CD4-positive, alpha-beta T cell treated with Interleukin-4 for 4 hours (primary cell): ENCODE results near the gene PRDM15.
"Not testable (repeated sequence)": the region's sequence is repeated elsewhere in the genome, so short reads cannot be mapped to it uniquely, and the experiment has no call there.

Experiments used
- DNase-seq: peaks from one replicate; pipeline ENCODE4 v3.0.0-alpha.2; 2020

The PRDM15 gene

DNA sequence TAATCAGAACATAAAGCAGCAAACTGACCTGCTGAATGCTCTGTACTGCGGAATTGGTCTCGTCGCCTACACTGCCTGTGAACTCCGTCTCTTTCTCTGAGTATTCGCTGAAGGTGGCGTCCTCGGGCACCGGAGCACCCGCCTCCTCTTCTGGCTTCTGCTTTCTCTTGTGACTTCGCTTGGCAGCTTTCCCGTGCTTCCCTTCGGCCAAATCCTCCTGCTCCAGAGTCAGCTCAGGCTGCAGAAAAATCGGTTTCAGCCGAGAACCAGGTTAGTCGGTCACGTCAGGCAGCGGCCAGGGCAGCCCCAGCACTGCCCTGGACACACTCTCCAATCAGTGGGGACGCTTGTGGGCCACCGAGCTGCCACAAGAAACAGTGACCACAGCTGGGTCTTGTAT lies 76.5 kb downstream of the PRDM15 start:
- no peak for DNase-seq

DNA sequence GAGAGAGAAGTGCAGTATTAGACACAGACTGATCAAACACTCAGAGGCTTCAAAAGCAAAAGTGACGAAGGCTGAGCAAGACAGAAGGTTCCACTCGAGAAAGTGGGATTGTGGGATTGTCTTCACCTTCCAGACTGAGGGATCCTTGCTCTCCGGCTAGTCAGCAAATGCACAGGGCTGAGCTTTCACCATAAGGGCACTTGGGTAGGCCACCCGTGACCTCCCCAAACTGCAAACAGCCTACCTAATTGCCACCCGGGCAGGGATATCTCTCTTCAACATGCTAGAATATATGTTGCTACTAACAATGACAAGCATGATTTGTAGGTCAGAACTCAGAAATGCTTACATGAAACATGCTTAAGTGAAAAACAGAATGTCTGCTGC lies 77.0 kb downstream of the PRDM15 start:
- DNase-seq: no peak

DNA sequence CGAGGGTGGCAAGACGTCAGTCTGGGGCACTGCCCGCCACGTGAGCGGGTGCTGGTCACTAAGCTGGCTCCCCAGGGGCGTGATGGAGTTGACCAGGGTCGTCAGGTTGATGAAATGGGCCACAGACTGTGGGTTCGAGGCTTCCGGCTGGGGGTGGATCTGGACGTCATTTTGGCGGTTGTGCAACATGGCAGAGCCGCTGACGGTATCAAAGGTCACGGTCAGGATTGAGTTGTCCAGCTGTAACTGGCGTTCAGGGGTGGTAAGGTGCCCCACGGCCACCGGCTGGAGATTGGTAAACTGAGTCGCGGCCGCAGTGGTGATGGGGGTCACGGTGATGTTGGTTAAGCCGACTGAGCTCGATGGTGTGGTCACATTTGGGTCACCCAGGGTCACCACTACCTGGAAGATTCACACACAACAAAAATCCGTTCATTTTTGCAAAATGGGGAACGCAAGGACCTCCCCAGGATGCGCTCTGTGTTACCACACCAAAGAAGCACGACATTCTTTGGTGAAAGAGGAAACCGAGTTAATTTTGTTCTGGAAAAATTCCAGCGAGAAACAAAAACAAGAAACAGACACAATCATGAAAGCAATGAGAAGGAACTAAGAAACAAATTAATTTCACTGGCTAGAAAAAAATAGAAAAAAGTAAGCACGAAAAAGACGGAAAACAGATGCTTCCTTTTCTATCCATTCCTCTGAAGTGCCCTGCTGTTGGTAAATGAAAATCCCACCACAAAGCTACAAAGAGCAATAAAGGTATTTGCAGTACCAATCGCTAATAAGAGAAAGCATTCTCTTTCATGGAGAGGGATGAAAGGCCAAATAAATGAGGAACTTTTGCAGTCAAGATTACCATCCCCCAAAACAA lies 77.6 kb downstream of the PRDM15 start:
- no peak for DNase-seq

DNA sequence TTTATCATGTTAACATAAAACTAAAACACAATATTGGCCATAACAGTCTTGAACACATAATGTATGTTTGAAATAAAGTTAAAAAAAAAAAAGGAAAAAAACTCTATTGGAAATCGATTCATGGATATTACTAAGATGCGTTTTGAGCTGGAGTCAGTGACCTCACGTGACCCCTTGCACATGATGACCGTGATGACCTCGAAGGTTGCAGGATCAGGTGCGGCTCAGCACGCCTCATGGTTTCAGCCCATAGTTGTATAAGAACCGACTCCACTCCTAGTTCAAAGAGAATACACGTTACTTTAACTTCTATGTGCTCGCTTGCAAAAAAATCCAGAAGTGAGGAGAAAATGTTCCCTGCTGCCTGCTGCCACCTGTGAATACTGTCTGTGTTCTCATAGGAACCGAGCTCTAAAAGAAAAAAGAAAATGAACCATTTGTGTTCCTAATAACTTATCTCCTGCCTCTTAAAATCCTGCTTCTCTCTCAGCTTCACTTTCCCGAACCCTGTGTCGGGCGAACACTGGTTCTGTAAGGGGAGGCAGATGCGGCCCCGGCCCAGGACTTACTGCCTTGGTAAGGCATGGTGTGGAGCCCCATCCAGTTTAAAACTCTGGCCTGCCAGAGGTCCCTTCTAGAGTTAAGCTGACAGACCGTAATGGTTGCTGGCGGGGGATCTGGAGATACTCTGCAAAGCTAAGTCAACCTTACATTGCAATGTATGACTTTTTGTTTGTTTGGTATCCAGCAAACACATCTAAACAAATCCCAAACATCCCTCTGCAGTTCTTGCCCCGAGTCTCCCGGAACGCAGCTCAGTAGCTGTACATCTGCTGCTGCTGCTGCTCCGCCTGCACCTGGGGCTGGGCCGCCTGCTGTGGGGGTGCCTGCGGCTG lies 78.5 kb downstream of the PRDM15 start:
- DNase-seq: no peak

DNA sequence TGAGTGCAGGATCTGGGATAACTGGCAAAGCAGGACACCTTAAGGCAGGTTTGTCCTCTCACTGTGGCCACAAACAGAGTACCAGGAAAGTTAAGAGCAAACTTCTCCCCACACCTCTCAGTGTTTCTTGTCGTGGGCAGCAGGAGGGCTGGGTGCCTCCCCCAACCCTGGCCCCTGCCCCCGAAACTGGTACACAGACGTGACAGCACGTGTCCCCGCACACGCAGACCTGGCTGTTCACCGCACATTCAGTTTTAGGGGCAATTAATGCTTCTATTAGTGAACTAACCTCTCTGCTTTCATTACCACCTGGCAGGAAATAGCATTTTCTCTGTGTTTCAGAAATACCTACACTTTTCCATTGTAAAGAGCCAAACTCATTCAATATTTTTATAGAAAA lies 79.4 kb downstream of the PRDM15 start:
- no peak for DNase-seq

DNA sequence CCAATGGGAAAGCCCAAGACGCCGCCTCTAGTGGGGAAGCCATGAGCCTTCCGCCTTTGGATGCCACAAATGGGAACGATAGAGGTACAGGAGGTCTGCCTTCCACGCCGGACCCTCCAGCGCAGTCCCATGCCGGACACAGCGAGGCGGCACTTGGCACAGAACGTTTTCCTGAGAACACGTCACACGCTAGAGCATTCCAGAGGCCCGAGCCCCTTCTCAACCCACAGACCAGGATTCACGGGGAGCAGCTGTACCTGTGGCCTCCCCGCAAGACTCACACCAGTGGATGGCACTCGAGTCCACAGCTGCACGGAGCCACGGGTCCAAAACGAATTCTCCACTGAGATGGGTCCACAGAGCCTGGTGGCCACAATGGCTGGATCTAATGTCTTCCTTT lies 80.8 kb downstream of the PRDM15 start:
- no peak for DNase-seq

DNA sequence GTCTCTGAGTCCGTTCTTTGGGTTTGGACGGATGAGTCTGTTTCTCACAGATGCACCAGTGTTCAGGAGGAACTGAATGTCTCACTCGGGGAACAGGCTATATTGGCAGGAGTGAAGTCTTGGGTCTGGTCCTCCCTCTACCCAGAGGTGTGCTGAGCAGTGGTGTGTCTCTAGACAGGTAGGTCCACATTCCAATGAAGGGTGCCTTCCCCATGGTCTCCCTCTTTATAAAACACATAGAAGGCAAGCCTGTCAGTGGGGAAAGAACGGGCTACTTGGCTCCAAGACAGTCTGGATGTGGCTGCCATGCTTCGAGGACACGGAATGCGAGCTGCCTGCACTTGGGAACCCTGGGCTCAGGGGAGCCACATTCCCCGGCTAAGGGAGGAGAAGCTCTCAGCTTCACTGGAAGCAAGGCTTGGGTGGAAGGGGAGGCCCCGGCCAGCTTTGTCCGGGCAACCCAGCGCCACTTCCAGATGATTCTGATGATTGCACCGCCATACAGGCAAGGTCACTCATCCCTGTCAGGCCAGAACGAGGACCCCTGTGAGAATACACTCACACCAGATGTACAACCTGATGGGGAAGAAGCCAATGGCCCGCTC lies 82.6 kb downstream of the PRDM15 start:
- no peak for DNase-seq

DNA sequence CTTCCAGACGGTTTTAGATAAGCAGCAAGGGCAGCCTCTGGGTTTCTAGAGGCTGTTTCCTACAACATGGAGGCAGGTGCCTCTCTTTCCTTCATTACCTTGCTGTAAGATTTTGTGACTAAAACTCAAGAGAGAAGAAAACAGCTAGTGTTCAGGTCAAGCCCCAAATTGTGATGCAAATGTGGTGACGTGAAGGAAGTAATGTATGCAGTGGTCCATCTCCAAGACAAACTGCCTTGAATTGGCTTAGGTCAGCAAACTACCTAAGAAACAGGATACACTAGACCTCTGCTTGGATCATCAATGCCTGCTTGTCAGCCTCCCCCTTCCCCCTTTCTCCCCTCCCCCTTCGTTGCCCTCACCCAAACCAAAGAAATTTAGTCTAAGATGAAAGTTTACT lies 83.4 kb downstream of the PRDM15 start:
- no peak for DNase-seq

DNA sequence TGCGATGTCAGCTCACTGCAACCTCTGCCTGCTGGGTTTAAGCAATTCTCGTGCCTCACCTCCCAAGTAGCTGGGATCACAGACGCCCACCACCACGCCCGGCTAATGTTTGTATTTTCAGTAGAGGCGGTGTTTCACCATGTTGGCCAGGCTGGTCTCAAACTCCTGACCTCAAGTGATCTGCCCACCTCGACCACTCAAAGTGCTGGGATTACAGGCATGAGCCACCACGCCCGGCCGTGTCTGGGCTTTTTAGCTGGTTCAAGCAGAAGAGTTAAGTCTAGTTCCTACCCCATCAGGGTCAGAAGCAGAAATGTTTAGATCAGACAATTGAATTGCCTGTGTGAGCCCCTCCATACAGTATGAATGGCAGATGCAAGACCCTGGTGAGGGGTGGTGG lies 84.5 kb downstream of the PRDM15 start:
- no peak for DNase-seq

DNA sequence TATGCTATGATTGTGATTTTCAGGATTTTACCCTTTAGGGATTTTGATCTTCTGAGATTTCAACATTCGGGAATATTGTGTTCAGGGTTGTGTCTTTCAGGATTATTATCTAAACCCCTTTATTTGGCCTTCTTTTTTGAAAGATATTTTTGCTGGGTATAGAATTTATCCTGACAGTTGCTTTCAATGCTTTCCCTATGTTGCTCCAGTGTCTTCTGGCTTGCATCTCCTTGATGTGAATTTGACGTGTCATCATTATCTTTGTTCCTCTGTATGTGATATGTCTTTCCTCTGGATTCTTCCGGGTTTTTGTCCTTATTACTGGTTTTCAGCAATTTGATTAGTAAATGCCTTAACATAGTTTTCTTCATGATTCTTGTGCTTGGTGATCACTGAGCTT lies 86.4 kb downstream of the PRDM15 start:
- DNase-seq: no peak

DNA sequence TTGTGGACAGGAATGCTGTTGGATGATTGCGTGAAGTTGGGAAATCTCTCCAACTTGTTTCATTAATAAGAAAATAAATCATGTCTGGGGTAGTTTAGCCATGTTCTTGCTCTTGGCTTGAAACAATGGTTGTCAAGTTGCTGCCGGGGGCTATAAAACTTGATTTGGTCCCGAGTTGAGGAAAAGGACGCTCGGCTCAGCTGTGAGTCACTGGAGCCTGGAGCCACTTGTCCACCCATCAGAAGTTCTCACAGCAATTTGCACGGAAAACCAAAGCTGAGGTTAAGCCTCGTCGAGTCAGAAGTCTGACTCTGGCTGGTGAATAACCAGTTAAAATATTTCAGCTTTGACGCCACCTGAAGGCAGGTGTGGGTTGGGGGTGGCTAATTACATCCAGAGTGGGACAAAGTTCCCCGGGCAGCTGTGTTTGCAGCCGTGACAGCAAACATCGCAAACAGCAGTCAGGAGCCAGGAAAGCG lies 92.6 kb downstream of the PRDM15 start:
- DNase-seq: no peak

DNA sequence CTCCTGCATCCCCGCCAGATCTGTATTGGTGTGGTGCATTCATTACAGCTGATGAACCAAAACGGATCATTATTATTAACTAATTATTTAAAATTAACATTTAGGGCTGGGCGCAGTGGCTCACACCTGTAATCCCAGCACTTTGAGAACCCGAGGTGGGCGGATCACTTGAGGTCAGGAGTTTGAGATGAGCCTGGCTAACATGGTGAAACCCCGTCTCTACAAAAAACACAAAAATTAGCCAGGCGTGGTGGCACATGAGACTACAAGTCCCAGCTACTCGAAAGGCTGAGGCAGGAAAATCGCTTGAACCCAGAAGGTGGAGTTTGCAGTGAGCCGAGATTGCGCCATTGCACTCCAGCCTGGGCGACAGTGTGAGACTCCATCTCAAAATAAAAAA lies 93.9 kb downstream of the PRDM15 start:
- DNase-seq: not testable (repeated sequence)

DNA sequence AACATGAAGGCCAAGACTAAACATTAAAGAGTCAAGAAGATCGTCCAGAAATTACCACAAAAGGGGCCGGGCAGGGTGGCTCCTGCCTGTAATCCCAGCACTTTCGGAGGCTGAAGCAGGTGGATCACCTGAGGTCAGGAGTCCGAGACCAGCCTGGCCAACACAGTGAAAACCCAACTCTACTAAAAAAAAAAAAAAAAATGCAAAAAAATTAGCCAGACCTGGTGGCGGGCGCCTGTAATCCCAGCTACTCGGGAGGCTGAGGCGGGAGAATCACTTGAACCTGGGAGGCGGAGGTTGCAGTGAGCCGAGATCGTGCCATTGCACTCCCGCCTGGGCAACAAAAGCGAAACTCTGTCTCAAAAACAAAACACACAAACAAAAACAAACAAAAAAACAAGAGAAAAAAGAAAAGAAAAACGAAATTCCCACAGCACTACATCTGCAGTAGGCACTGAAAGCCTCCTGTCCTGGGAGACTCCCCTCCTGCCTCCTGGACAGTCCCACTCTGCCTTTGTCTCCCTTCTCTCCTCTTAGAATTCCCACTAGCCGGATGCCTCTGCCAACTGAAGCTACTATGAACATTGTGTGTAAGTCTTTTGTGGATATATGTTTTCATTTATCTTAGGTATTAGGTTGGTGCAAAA lies 94.6 kb downstream of the PRDM15 start:
- no peak for DNase-seq

DNA sequence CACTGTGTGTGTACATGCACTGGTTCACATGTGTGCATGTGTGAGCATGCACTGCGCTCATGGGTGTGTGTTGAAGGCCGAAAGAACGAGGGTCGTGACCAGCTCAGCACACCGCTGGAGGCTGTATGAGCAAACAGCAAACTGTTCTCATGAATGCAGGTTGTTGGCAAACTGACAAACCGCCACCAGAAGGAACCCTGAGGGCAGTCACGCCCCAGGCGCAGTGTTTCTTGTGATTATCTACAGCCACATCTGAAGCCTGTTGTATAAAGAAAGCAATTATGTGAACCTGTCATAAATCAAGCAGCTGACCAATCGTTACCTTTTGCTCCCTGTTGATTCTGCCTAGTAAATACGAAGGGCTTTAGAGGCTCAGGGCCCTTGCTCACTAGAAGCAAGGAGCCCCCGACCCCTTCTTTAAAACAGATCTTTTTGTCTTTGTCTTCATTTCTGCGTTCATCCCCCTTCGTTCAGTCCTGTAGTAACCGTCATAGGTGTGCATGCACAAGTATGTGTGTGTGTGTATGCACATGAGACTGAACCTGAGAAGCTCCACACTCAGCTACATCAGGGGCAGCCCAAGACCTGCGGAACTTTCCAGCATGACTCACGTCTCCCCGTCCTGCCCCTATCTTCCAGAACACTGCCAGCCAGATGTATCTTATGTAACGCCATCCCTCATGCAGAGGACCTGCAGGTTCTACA lies 95.5 kb downstream of the PRDM15 start:
- DNase-seq: no peak

DNA sequence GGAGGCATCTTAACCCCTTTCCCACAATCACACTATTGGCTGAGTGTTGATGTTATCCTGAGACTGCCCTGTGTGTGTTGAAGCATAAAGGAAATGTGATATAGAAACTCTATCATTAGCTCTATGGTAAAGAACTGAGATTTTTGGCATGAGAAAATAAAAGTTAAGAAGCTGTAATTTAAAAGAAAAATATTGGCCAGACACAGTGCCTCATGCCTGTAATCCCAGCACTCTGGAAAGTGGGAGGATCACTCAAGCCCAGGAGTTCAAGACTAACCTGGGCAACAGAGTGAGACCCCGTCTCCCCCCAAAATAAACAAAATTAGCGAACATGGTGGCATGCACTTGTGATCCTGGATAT lies 98.1 kb downstream of the PRDM15 start:
- DNase-seq: no peak

DNA sequence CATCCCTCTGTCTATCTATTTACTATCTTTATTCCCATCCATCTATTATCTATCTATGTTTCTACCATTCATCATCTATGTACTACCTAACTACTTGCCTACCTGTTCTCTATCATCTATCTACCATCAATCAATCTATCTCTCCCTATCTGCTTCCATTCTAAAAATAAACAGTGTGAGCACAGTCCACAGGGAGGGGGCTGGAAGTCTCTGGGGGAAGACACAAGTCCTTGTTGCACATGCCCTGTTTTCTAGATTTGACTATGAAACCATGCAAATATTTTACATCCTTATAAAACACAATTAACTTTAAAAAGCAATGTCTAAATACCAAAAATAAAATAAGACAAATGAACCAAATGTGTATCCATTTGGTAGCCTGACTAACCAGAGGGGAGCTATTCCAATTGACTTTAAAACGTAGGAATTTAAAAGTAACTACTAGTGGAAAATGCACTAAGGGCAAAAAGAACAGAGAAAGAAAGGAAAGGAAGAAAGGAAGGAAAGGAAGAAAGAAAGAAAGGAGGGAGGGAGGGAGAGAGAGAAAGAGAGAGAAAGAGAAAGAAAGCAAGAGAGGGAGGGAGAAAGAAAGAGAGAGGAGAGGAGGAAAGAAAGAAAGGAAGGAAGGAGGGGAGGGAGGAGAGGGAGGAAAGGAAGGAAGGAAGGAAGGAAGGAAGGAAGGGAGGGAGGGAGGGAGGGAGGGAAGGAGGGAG lies 98.7 kb downstream of the PRDM15 start:
- no peak for DNase-seq

DNA sequence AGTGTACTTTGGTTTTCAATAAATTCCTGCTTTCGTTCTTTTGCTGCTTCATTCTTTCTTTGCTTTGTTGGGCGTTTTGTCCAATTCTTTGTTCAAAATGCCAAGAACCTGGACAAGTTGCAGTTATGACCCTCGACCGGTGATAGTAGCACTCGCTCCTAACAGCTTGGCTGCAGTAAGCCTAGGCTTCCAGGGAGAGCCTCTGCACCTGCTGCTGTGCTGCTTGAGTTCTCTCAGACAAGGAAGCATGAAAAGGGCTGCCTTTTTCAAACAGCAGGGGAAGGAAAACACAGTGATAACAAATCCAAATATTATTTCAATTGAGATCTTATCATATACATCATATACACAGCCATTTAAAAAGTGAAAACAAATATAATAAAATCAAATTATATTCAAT lies 99.5 kb downstream of the PRDM15 start:
- no peak for DNase-seq

DNA sequence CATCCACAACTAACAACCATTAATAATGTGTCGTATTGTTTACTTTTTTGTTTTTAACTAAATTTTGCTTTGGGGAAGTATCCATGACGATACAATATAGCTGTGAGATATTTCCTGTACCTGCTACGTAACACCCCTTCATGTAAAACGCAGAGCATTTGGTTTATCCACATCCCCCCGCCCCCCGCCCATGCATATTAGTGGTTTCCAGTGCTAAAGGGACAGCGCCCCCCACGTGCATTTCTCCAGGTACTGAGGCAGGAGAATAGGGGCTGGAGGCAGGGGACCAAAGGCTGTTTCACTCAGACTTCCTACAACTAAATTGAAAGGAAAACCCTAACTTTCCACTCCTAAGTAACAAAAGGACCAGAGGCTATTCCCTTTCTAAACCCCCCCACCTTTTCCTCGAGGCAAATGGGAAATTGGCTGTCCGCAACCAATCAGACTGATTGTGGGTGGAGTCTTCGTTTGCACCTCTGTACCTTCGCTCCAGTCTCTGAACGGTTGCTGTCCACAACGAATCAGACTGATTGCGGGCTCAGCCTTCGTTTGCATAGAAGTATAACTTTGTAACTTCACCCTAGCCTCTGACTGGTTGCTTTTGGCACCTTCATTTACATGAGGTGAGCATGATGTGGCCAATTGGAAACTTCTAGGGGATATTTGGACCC lies 100.1 kb downstream of the PRDM15 start:
- no peak for DNase-seq

DNA sequence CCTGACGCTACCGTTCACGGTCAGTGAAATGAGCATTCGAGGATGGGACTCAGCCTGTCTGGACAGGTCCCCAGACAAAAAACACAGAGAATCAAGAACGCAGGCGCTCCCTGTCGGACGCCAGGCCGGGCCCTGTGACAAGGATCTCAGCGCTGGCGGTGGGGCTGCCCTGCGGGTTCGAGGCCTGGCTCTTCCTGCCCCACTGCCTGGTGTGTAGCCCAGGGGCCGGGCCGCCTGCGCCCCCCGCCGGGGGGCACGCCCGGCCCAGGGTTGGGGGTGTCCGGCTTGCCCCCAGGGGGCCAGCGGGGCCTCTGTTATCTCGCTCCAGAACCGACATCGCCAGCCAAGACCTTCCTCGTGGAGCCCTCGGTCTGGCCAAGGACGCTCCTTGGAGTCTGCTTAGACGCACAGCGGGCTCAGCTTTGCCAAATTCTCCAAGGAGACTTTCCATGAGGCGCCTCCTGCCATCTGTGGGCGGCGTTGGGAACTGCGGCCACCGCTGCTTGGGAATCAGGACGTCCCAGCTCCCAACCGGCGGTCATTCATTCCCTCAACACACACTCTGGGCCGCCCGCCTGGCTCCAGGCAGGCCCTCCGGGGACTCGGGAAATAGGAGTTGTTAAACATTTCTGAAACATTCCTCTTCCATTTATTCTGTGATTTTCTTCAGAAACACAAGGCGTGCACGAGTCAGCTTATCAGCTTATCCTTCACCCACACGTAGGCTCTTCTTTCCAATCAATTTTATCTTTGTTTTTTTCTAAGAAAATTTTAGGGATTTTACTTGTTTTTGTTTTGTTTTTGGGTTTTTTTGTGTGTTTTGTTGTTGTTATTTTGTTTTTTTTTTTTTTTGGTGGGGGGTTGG lies 101.0 kb downstream of the PRDM15 start:
- DNase-seq: no peak

DNA sequence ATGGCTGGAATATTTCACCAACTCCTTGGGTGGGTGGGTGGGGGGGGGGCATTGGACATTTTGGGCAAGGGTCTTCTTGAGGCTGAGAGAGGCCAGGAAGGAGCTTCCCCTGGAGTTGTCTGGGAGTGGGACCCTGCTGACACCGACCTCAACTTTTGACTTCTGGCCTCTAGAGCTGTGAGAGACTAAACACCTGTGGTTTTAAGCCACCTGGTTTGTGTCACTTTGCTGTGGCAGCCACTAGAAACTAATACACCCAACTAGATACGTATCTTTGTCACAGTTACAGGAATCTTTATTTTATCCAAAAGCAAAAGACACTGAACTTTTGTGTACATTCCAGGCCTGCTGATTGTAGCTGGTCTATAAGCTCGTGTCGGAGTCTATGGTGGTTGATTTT lies 102.4 kb downstream of the PRDM15 start:
- DNase-seq: no peak
